ENCODE results near the gene CCSAP. TPM values are rescaled to one million over a fixed set of nuclear protein-coding genes. Genes with fewer than 3 reads are reported as not detected.
"Not testable (repeated sequence)": the region's sequence is repeated elsewhere in the genome, so short reads cannot be mapped to it uniquely, and the experiment has no call there.

The CCSAP gene
- total RNA-seq, 1 experiment from 2014 or later = 4.2 TPM

DNA sequence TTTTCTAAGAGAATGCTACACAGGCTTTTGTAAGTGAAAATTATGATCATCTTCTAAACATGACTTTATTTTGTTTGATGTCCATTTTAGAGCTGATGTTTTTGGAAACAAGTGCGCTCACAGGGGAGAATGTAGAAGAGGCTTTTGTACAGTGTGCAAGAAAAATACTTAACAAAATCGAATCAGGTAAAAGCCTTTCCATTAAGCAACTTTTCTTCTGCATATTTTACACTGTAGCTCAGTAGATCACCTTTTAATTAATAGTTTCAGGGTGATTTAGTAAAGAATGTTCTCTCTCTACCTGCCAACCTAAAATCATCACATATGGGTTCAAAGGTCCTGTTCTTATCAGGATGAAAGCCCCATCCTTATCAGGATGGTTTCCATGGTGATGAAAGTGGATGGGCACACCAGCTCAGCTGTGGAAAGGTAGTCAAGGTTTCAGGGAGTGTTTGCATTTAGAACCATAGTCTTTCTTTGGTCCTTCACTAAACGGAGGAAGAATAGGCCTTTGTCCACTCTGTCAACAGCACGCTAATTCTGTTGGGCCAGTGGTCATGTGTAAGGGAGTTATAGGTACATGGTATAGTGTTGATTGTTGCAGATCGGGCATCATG lies 43.9 kb downstream of the CCSAP start:
- in situ Hi-C loops (cut with HindIII; ENCODE audit: low pct_unique_long_range_greater_than_20kb, low sequenced_read_pairs) = no loop called here
- DNase-seq (ENCODE audit: low read depth) = no peak

DNA sequence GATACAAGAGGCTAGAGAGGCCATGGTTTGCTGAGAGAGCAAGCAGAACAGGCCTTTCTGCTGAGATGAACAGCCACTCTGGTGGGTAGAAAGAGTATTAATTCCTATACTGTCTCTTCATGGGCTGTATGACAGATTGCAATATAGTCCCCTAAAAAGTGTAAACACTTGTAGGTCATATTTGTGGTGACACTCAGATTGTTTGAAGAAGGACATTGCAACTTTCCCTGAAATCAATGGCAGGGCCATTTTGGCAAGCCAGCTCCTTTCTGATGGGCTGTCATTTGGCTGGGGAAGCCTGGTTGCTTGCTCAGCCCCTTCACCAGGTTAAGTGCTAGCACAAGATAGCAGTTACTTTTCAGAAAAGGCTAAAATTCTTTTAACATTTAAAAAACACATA lies 44.4 kb downstream of the CCSAP start:
- no peak for DNase-seq (ENCODE audit: low read depth)
- in situ Hi-C loops (cut with HindIII; ENCODE audit: low pct_unique_long_range_greater_than_20kb, low sequenced_read_pairs) = no loop called here

DNA sequence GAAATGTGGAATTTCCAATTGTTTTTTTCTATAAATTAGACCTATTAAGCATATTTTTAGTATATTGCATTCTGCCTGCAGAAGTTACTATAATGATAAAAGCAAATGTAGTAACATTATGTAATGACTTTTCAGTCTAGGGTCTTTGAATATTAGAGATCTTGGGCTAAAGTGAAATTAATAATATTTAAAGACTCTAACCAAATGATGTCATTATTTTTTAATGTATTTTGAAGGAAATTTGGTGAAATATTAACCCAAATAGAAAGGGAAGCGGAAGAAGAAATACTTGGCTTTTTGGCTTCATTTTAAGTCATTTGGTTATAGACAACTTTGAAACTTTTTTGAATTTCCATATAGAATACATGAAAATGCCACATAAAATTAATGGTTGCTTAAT lies 45.1 kb downstream of the CCSAP start:
- in situ Hi-C loops (cut with HindIII; ENCODE audit: low pct_unique_long_range_greater_than_20kb, low sequenced_read_pairs) = no loop called here
- no peak for DNase-seq (ENCODE audit: low read depth)

DNA sequence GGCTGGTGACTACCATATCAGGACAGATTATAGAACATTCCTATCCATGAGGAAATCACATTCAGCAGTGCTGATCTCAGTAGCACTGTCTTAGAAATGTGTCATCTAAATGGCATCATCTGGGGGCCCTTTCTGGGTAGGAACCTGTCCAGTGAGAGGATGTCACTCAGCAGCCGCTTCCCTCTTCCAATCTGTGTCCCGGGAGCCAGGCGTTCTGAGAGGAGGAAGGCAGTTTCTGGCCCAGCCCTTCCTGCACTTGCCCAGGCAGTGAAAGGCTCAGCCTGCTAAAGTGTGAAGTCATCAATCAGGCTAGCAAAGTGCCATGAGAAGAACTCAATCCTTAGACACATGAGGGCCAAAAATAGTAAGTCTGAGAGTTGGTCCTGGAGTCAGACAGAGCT lies 46.3 kb downstream of the CCSAP start:
- in situ Hi-C loops (cut with HindIII; ENCODE audit: low pct_unique_long_range_greater_than_20kb, low sequenced_read_pairs) = no loop called here

DNA sequence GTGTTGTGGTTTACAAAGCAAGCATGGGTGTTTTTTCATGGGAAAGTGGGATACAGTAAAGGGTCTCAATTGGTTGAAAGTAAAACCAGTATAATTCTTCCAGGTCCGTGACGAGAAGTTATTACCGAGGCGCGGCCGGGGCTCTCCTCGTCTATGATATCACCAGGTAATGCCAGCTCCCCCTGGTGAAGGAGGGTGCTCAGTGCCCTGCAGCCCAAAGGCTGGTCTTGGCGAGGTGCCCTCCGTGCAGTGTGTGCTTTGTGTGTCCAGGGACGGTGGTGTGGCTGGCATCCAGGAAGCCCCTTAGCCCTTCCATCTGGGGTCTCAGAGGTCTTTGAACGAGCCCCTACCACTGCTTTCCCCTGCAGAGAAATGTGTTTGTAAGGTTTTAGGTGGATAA lies 47.1 kb downstream of the CCSAP start:
- no peak for DNase-seq (ENCODE audit: low read depth)
- in situ Hi-C loops (cut with HindIII; ENCODE audit: low pct_unique_long_range_greater_than_20kb, low sequenced_read_pairs) = no loop called here

More for the DNA sequence above, 46.3 kb downstream of the CCSAP start:
- DNase-seq (ENCODE audit: low read depth) = no peak

DNA sequence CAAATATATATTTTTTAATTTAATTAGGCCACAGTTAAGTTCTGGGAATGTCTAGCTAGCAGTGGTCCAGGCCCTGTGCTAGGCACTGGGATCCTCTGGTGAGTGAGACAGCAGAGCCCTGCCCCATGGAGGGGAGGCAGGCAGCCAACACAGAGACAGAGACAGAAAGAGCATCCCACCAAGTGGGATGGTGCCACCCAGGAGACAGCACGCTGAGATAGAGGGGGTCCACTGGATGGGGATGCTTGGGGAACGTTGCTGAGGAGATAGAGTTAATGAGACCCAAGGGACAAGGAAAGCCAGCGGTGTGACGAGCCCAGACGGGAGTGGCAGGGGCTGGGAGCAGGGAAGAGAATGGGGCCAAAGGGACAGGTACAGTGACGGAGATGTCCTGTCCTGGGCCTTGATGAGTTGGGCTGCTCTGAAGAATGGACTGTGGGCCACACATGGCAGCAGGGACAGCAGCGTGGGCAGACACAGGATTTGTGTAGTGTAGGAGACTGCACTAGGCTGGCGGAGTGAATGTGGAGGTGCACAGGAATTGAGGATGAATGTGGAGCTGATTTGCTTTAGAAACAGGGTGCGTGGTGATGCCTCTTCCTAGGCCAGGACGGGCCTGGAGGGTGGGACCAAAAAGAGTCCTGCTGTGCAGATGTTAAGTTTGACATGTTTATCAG lies 49.2 kb downstream of the CCSAP start:
- no peak for DNase-seq (ENCODE audit: low read depth)
- in situ Hi-C loops (cut with HindIII; ENCODE audit: low pct_unique_long_range_greater_than_20kb, low sequenced_read_pairs) = no loop called here

DNA sequence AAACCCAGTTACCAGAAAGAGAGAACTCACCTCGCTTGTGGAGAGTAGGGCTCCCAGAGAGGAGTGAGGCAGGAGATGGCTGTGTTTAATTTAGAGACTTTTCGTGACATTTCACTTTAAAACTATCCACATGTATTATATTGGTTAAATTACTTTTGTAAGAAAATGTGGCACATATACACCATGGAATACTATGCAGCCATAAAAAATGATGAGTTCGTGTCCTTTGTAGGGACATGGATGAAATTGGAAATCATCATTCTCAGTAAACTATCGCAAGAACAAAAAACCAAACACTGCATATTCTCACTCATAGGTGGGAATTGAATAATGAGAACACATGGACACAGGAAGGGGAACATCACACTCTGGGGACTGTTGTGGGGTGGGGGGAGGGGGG lies 51.2 kb downstream of the CCSAP start:
- DNase-seq (ENCODE audit: low read depth); in situ Hi-C loops (cut with HindIII; ENCODE audit: low pct_unique_long_range_greater_than_20kb, low sequenced_read_pairs): not testable (repeated sequence)

DNA sequence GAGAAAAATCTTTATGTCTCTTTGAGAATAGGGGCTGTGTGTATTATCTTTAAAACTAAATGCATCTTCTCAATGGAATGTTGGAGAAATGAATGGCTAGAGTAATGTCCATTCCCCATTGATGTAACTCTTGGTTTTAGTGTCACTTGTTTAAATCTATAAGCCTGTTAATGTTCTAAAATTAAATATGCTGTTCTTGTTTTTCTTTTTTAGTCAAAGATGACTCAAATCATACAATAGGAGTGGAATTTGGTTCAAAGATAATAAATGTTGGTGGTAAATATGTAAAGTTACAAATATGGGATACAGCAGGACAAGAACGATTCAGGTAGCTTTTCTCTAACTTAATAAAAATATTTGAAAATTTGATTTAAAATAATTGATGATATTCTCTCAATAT lies 54.3 kb downstream of the CCSAP start:
- no peak for DNase-seq (ENCODE audit: low read depth)
- in situ Hi-C loops (cut with HindIII; ENCODE audit: low pct_unique_long_range_greater_than_20kb, low sequenced_read_pairs) = no loop called here

DNA sequence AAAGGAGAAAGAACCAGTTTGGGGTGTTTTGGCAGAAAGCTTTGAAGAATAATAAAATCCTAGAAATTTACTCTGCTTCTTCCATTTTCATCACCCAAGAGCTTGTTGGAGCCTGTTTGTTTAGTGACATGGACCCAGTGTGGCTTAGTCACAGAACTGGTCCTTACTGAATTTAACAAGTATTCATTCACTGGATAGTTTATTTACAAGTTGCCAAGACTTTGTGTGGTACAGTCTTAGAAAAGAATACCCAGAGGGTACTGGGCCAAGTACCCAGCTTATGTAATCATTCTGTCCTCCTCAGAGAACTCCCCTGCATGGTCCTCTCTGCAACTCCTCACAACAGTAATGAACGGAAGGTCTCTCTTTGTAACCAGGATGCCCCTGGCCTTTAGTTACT lies 55.6 kb downstream of the CCSAP start:
- in situ Hi-C loops (cut with HindIII; ENCODE audit: low pct_unique_long_range_greater_than_20kb, low sequenced_read_pairs) = no loop called here
- DNase-seq (ENCODE audit: low read depth) = no peak

DNA sequence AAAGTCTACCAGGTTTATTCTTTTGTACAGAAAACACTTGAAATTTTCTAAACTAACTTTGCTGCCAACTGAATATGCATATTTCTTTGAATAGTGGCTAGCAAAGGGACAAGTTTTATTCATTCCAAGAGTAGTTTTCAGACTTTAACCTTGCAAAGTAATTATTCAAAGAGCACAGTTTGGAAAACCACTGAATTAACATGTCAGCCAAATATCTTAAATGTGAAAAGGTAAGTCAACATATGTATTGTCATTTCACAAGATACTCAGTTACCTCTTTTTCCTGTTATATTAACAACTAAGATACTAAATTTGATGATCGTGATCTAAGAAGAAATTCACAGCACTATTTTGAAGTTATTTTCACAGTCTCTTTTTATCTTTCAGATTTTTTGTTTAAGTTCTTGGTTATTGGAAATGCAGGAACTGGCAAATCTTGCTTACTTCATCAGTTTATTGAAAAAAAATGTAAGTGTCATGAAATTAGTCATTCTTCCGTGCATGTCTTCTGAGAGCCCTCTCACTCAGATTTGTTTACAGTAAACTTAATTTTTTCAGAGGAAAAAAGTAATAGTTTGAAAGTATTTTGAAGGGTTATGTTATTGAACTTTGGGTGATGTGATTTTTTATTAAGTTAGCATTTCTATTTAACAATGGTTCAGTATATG lies 56.6 kb downstream of the CCSAP start:
- no peak for DNase-seq (ENCODE audit: low read depth)
- in situ Hi-C loops (cut with HindIII; ENCODE audit: low pct_unique_long_range_greater_than_20kb, low sequenced_read_pairs) = no loop called here

DNA sequence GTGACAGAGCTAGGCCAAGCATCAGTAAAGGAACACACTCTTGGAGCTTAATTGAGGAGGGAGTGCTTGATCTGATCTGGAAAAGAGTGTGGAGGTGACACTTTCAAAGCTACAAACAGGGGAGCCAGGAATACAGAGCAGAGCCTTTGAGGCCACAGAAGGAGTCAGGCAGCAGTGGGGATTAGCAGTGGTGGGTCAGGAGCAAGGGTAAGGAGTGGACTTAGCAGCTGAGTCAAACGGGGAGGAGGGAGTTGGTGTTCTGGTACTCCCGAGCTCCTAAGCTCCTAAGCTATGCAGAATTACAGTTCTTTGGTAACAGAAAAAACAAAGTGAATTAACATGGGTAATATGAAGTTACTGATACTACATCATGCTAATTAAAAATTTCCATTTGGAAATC lies 57.4 kb downstream of the CCSAP start:
- no peak for DNase-seq (ENCODE audit: low read depth)
- in situ Hi-C loops (cut with HindIII; ENCODE audit: low pct_unique_long_range_greater_than_20kb, low sequenced_read_pairs) = no loop called here

DNA sequence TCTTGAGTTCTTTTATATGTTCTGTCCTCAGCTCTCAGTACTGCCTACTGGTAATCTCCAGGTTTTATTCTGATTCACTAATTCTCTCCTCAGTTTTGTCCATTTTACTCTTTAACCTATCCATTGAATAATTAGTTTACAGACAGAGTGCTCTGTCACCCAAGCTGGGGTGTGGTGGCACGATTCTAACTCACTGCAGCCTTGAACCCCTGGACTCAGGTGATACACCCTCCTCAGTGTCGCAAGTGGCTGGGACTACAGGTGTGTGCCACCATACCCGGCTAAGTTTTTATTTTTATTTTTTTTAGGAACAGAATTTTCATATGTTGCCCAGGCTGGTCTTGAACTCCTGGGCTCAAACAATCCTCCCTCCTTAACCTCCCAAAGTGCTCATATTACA lies 58.0 kb downstream of the CCSAP start:
- no peak for DNase-seq (ENCODE audit: low read depth)
- in situ Hi-C loops (cut with HindIII; ENCODE audit: low pct_unique_long_range_greater_than_20kb, low sequenced_read_pairs) = no loop called here

DNA sequence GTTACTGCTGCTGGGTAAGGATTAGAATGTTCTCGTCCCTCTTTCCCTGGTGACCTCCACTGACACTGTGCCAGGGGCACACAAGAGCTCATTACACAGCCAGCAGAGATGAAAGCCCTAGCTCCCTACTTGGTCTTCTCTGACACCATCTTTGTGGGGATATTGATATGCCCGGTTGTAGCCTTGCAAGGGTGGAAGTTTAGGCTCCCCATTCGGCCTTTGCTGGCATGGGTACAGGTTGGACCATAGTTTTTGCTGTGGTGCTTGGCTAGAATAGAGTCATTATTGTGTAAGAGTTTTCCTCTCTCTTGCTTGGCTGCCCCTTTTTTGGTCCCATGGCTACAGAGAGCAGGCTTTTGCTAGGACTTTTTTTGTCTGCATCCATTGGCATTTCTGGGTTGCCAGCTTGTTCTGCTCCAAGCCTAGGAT lies 59.6 kb downstream of the CCSAP start:
- in situ Hi-C loops (cut with HindIII; ENCODE audit: low pct_unique_long_range_greater_than_20kb, low sequenced_read_pairs) = no loop called here
- no peak for DNase-seq (ENCODE audit: low read depth)

DNA sequence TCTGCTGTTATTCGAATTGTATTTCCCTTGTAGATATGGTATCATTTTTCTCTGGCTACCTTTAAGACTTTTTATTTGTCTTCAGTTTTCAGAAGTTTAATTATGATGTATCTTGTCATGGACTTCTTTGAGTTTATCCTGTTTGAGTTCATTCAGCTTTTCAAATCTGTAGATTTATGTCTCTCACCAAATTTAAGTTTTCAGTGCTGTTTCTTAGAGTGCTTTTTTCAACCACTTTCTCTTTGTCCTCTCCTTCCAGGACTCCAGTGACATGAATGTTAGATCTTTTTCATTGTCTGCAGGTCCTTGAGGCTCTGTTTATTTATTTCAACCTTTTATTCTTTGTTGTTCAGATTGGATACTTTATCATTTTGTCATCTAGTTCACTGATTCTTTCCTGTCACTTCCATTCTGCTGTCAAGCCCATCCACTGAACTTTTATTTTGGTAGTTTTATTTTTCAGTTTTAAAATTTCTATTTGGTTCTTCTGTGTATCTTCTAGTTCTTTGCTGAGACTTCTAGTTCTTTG lies 60.5 kb downstream of the CCSAP start:
- no peak for DNase-seq (ENCODE audit: low read depth)
- in situ Hi-C loops (cut with HindIII; ENCODE audit: low pct_unique_long_range_greater_than_20kb, low sequenced_read_pairs) = no loop called here

DNA sequence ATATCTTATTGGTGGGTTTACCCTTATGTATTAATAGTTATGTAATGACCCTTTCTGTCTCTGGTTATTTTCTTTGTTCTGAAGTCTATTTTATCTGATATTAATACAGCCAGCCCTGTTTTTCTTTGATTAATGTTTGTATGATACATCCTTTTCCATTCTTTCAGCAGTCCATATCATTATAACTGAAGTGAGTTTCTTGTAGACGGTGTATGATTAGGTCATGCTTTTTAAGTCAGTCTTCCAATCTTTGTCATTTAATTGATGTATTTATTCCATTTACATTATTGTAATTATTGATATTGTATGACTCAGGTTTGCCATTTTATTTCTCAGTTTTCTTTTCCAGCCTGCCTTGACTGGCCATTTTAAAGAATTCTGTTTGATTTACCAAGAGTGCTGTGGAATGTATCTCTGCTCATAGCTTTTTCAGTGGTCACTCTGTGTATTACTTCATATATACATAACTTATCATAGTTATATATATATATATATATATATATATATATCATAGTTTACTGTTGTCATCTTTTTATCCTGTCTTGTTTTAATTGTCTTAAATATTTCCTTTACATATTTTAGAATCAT lies 61.4 kb downstream of the CCSAP start:
- in situ Hi-C loops (cut with HindIII; ENCODE audit: low pct_unique_long_range_greater_than_20kb, low sequenced_read_pairs) = no loop called here
- DNase-seq (ENCODE audit: low read depth) = no peak

DNA sequence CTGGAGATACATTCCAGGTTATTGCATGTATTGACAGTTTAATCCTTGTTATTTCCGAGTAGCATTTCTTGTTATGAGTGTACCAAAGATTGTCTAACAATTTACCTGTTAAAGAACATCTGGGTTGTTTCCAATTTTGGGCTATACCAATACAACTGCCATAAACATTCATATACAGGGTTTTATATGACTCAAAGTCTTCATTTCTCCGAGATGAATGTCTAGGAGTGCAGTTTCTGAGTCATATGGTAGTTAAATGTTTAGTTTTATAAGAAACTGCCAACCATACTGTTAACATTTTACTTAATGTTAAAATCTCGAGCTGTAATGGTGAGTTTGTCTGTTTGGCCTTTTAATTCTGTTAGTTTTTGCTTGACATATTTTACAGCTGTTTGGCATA lies 61.9 kb downstream of the CCSAP start:
- in situ Hi-C loops (cut with HindIII; ENCODE audit: low pct_unique_long_range_greater_than_20kb, low sequenced_read_pairs) = no loop called here
- no peak for DNase-seq (ENCODE audit: low read depth)

DNA sequence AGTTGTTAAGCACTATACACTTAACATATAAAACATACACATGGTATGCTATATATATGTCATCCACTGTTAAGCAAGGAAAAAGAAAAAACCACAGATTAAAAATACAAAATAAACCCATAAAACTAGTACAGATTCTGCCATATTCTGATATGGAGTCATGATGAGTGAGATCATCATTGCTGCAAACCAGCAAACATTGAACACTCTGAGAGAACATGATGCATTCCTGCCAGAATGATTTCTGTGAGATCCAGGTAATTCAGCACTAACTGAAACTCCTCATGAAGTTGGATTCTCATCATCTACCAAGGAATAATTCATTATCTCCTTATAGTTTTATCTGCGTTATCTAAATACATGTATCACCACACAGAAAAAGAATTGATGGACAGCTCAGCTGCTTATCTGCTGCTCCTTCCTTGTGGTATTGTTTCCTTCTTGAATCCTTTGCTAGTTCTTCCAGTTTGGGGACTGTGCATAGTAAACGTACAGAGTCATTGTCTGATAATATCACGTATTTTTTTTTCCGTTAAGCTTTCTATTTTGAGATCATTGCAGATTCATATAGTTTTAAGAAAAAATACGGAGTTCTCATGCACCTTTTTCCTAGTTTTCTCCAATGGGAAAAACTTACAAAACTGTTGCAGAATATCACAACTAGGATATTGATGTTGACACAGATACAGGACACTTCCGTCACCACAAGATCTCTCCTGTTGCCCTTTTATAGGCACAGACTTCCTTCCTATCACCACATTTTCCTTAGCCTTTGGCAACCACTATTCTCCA lies 62.6 kb downstream of the CCSAP start:
- in situ Hi-C loops (cut with HindIII; ENCODE audit: low pct_unique_long_range_greater_than_20kb, low sequenced_read_pairs) = no loop called here
- no peak for DNase-seq (ENCODE audit: low read depth)

DNA sequence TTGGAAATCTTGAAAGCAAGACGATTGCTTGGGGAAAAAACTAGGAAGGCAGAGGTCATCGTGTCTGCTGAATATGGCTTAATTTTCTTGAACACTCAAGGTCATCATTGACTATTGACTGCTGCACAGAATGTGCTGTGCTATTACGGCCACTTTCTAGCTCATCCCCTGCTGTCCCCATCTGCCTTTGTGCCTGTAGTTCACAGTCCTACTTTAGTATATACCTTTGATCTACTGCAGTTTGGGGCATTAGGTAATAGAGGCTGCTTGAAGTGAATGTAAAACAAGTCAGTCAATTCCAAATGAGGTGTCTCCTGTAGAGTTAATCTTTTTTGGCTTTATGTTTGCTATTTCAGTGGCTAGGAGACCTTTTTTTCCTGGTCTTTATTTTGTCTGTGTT lies 63.6 kb downstream of the CCSAP start:
- in situ Hi-C loops (cut with HindIII; ENCODE audit: low pct_unique_long_range_greater_than_20kb, low sequenced_read_pairs) = no loop called here
- DNase-seq (ENCODE audit: low read depth) = no peak

All from Caki2 (cell line).